Jurkat, Clone E6-1 (cell line): ENCODE results near the gene MYADML2.

Experiments
- DNase-seq: peaks from one replicate; pipeline ENCODE4 v3.0.0-alpha.2; 2011; ENCODE audit warnings: low read depth, low spot score
- H3K4me3 ChIP-seq: 2 replicates; pipeline ENCODE4 v1.5.1; 2011; ENCODE audit warnings: mild to moderate bottlenecking, low read length, control low read depth, moderate library complexity

MYADML2 gene

DNA sequence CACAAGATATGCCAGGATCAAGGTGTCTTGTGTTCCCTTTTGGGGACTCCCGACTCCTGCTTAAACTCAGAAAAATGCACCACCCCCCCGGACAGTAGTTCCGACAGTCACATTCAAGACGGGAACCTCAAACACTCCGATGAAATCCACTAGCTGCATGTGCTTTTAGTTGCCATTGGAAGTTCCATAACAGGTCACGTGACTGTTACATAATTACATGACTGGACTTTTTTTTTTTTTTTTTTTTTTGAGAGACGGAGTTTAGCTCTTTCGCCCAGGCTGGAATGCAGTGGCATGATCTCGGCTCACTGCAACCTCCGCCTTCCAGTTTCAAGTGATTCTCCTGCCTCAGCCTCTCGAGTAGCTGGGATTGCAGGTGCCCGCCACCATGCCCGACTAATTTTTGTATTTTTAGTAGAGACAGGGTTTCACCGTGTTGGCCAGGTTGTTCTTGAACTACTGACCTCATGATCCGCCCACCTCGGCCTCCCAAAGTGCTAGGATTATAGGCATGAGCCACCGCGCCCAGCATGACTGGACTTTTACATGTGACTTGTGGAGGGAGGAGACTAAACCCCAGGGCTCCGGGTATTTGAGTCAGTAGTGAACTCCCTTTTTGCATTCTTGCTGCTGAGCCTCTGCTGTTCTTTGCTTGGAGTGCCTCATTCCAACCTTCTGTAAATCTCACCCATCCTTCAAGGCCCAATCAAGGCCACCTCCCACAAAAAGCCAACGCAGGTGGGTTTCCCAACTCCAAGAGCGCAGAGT is 30.6 kb downstream of the MYADML2 start:
- DNase-seq = no peak
- H3K4me3 ChIP-seq = peak overlapping the region; percentile 76

DNA sequence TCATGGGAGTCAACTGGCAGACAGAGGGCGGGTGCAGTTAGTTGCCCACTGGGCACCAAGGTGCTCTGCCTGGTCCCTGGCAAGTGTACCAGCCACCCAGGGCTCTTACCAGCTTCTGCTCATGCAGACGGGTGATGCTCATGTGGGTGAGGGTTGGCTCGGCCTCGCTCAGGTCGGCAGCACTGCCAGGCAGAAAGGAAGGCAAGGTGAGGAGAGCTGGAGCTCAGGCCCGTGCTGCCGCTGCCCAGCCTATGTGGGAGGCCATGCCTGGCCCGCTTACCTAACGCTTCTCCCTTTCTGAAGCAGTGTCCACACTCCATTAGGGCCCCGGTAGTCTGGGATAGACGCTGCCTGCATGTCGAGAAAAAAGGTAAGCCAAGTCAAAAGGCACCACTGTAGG is 31.7 kb downstream of the MYADML2 start:
- DNase-seq = no peak
- no peak overlapping the region for H3K4me3 ChIP-seq

DNA sequence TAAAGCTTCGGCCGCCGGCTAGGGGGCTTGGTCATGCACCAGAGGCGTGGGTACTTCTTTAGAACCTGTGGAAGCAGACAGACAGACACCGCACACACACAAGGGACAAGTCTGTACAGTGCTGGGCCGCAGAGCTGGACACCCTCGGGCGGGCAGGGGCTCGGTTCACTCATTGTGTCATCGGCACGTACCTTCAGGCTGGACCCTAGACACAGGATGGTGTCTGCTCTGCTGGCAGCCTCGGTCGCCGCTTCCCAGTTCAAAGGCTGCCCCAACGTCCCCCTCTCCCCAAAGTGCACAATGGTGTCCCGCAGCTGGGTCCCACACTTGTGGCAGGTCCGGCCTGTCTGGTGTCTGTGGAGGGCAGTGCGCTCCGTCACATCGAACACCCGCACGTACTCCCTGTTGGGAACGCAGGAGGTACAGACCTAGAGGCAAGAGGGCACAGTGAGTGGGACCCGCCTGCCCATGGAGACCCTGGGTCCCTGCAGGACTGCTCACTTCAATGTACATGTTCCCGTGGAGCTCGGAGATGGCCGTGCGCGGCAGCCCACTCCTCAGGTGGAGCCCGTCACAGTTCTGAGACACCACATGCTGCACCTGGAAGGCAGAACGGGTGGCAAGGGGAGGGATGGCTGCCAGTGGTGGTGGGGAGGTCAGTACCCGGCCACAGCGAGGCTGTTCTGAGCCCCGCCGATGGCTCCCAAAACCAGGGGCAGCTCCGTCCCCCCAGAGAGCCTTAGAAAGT is 32.8 kb downstream of the MYADML2 start:
- no peak overlapping the region for H3K4me3 ChIP-seq
- no peak for DNase-seq

DNA sequence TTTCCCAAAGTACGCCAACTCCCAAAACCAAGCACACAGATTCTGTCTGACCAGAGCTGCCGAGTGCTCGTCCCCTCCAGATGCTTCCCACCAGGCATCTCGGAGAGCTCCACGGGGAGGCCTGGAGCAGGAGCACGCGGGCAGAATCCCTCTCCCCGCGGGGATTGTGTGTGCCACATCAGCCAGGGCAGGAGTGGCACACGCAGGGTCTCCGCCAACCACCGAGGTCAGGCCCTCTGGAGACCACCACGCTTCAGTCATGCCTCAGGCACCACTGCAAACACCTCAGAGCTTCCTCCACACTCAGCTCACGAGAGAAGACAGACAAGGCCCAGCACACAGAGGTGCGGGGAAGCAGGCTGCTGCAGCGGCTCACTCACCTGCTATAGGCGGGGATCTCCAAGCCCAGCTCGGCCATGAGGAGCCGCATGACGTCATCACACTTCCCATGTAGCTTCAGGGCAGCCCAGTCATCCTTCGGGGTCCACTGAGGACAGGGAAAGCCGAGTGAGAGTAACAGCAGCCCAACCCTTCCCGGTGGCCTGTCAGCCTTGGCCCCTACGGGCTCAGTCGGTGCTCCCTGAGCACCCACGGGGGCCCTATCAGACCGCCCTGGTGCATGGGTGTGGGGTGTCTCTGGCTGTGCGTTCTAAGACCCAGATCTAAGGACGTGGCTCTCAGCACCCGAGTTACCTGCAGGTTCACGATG is 33.5 kb downstream of the MYADML2 start:
- no peak overlapping the region for H3K4me3 ChIP-seq
- DNase-seq = no peak

DNA sequence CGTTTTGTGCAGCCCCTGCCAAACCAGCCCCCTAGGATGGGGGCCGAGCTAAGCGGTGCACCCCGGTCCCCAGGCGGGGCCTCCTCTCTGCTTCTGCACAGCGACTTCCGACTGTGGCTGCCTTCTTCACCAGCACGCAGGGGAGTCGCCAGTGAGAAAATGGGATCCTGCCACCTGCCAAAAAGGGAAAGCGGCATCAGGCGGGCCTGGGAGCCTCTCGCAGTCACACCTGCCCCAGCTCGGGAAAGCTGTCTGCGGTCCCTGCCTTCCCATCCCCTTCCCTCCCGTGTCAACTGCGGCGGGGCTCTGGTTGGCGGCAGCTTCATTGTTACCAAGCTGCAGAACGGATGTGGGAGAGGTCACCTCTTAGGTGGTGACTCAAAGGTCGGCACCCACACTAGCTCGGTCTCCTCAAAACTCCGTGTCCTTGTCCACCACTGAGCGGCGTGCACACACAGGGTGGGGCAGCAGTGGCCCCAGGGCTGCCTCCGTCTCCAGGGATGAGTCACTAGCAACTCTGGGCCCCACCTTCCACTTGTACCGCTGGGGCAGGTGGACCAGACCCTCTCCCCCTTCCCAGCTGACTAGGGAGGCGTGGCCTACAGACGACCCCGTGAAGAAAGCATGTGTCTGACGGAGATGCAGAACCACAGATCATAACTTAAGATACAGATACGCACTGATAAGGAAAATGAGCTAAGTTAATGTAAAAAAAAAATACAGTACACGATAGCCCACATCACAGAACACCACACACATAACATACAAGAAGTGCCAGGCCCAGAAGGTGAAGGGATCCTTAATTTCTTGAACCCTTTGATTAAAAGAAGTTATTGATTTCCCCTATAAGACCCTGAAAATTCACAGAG is 34.4 kb downstream of the MYADML2 start:
- no peak for DNase-seq
- no peak overlapping the region for H3K4me3 ChIP-seq

DNA sequence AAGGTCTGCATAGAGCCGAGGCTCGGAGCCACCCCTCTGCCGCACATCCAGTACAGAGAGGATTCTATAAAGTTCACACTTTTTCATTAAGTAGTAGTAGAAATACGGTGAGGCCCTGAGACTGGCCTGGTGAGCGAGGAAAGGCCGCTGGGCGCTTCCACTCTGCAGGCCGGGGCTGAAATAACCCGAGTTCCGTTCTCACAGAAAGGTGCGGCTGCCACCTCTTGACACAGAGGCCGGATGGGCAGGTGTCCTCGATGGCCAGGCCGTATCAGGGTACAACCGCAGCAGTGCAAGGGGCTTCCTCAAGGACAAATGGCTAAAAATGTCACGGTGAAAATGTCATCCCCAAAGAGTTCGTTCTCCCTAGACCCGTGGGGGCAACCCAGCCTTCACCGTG is 35.1 kb downstream of the MYADML2 start:
- no peak overlapping the region for H3K4me3 ChIP-seq
- DNase-seq = no peak

DNA sequence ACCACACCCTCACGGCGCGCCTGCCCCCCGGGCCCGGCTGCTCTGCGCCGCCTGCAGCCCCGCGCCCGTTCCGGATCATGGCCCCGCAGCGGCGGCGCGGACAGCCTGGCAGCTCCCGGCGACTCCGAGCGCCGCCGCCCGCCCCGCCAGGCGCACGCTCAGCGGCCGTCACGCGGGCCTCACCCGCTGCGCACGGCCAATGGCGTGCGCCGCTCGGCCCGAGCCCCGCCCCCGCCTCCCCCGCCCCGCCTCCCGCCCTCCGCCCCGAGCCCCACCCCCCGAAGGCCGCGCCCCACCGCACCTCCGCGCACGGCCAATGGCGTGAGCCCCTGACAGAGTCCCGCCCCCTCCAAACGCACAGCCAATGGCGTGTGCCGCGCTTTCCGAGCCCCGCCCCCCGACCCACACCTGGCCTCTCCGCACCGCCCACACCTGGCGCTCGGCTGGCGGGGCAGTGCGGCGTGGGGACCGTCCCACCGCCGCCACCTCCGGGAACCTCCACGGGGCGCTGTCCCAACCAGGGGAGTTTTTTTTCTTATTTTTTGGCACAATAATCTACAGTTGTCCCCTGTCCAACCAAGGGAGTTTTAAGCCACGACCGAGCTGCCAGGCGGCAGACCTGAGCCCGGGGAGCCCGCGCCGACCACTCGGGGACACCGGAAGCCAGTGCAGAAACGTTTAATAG is 35.6 kb downstream of the MYADML2 start, which contains the start of gene PCYT2:
PCYT2 (minus strand) TSS at position 123 of the 685 bp plus-strand sequence; CDS start at position 79, 44 bp downstream.
- DNase-seq = peak; percentile 76
- H3K4me3 ChIP-seq = peak within 1 kb of the TSS; percentile 71

DNA sequence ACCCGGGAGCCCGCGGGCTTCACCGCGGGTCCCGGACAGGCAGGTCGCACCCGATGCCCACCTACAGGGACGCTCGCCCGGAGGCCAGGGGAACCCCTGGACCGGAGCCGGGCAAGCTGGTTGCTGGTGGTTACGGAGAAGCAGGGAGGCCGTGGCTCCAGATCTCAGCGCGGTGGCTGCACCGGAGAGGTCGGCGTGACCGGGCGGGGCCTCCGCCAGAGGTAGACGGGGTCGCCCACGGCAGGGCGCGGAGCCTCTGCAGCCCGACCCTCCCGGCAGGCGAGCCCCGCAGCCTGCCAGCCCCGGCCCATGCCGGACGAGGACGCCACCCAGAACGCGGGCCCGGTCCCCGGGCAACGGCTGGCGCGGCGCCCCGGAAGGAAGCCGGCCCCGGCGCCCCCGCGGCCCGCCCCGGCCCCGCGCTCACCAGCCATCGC is 36.2 kb downstream of the MYADML2 start:
- DNase-seq = no peak
- H3K4me3 ChIP-seq = peak overlapping the region; percentile 71

DNA sequence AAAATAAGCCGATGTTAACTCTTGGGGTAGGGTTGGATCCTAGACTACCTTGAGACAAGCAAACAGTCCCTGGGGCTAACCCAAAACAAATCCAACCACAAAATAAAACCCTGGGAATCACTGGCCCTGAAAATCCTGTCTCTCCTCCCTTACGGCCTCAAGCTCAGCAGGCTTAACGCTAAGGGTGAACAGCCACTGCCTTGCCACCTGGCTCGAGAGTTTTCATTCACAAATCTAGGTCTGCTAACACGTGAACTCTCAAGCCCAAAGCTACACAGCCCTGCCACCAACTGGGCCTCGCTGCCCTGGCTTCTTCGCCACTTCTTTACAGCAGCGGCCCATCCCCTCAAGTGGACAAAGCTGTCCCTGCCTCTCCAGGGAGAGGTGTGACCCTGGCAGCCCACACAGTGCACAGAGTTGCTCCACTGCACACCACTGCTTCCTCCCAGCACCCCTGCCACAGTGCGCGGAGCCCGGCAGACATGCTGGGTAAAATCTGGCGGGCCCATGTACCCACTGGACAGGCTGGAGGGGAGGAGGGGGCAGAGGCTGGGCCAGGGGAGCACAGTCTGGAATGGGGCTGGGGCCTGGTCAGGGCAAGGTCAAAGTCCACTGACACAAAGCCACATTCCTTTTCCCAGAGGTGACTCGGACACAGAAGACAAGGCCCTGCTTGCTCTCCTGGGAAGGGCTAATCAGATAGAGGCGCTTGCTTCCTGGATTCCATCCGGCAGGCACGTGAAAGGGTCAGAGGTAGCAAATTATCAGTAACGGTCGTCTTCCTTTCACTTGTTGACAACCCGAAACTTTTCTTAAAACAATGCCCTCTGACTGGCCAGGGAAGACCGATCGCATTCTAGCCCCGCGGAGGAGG is 36.8 kb downstream of the MYADML2 start:
- peak overlapping the region; percentile 71 for H3K4me3 ChIP-seq
- DNase-seq = no peak

DNA sequence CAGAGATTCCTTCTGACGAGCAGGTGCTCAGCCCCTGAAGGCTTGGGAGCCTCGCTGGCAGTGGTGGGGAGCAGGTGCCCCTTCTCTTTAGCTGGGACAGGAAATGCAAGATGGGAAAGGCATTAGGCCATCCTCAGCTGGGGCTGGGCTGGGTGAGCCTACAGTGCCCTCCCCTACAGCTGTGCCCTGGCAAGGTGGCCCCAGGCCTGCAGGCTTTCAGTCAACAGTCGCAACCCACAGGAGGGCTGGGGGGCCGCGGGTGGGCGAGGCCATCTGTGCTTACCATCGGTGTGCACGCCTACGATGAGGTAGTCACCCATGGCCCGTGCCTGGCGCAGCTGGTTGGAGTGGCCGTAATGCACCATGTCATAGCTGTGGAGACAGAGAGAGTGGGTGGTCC is 37.8 kb downstream of the MYADML2 start:
- no peak overlapping the region for H3K4me3 ChIP-seq
- no peak for DNase-seq

DNA sequence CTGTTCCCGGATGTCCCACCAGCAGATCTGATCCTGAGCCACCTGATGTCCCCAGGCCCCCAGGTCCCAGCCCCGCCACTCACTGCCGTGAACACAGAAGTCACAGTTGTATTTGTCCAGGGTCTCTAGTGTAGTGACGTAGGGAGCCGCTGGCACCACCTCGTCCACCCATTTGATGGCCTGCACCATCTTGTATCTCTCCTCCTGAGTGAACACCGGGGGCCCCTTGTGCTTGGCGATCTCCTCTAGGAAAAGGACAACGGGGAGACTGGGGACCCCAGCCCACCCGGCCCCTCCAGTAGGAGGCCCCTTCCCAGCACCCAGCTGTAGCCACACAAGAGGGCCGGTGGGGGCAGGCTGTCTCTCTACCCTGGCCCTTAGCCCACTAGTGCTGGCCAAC is 38.2 kb downstream of the MYADML2 start:
- H3K4me3 ChIP-seq = no peak overlapping the region
- DNase-seq = no peak

DNA sequence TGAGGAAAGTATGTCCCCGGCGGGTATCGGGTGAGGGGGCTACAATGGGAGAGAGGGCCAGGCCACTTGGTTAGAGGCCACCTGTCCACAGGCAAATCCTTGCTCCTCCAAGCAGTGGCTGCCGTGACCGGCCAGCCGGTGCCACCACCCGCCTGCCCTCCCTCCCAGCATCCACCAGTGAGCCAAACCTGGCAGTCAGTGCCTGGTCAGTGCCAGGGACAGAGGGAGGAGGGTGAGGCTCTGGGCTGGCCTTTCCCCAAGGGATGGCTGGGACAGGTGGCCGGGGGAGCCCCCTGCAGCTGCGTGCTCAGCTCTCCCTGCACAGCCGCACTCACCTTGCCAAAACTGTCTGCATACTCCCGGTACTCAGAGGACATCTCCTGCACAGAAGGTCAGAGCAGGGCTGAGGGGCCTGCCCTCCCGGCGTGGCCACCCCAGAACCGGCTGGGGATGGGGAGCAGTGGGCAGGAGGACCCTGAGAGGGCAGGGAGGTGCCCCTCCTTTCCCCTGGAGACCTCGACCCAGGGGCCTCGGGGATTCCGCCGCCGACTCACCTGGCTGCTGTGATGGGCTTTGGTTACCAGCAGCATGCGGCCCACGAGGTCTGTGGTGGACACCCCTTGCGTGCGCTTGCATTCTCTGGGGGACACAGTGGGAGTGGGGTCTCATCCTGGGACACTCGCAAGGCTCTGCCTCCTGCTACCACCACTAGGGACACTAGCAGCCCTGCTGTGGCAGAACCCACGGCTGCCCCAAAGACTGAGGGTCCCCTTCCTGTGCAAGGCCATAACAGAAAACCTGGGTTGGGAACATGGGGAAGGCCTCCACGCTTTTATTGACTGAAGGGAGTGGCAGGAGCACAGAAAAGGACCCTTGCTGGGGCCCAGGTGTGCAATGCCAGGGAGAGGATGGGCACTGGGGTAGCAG is 39.6 kb downstream of the MYADML2 start:
- no peak for DNase-seq
- H3K4me3 ChIP-seq = no peak overlapping the region

DNA sequence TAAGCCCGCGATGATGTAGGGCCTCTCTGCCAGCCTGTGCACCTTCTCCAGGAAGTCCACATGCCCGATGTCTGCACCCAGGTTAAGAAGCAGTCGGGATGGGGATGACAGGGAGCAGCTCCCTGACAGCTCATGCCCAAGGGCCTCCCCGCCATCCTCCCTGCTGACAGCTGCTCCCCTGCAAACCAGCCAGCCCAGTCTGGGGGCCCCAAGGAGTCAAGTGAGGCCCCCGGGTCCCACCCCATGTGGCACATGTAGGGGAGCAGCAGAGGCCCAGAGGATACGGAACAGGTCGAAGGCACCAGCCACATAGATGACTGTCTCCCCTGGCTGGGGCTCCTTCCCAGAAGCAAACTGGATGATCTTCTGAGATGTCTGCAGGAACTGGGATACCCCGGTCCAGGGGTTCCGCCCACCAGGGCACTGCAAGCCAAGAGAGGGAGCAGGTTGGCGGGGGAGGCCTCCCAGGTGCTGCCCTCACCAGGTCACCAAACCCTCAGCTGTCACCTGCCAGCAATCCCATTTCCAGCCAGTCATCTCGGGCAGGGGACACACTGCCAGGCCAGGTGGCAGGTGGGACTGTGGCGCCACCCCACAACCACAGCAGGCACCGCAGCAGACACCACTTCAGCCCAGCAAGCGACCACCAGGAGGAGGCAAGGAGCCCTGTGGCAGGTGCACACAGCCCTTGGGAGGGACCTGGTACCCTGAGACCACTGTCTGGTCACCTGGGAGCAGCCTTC is 40.4 kb downstream of the MYADML2 start:
- DNase-seq = no peak
- no peak overlapping the region for H3K4me3 ChIP-seq

DNA sequence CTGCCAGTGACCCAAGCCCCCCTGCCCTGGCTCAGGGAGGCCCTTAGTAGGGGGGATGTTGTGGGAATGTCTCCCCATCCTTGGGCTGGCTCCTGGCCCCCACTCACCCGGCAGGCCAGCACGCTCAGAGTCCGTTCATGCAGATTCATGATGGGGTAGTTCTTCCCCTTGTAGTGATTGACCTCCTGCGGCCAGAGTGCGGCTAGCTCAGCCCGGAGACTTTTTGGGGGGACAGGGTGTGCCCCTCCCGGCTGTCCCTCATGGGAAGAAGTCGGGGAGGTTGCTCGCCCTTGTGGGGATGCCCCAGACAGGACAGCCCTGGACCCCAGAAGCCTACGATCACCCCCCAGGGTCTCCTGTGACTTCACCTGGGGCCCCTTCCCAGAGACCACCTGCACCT is 41.0 kb downstream of the MYADML2 start:
- no peak for DNase-seq

DNA sequence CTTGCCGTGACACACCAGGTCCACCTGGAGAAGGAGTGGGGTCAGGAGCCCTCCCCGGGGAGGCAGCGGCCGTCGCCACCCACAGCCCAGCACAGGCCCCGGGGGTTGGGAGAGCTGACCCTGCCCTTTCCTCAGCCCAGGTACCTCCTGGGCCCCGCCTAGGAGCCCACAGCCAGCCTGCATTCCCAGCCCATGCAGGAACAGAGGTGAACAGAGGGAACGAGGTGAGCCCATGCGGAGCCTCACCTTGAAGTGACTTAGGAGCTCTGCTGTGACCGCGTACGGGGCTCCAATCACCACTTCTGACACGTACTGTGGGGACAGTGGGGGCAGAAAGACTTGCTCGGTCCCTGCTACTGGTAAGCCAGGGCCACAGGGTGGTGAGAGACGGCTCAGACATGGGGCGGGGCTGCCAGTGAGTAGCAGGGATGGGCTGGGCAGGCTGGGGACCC is 41.6 kb downstream of the MYADML2 start:
- no peak overlapping the region for H3K4me3 ChIP-seq
- DNase-seq = no peak

More for the DNA sequence above, 41.0 kb downstream of the MYADML2 start:
- H3K4me3 ChIP-seq = no peak overlapping the region
